ENCODE measurements around the gene GPHN.

- TF ChIP-seq NR3C1 (IDR thresholded peaks at IDR 0.05) (no peak), CTCF (IDR thresholded peaks at IDR 0.05) (no peak), RAD21 (conservative IDR thresholded peaks at IDR 0.05 in 1 of 2, IDR thresholded peaks at IDR 0.05 in 1 of 2) (no peak), POLR2A (IDR thresholded peaks at IDR 0.05; ENCODE audit: low read length) (no peak), HDAC2 (IDR thresholded peaks at IDR 0.05) (no peak), REST (IDR thresholded peaks at IDR 0.05) (no peak)
Observed at GRCh38 chr14:66638689-66639088, 130.7 kb downstream of the GPHN start.

Data from A549 (cell line).